GM12801 (cell line): Measurements from ENCODE around the gene GAPT.

ENCODE experiments used
- CTCF ChIP-seq: IDR thresholded peaks from one replicate; pipeline ENCODE4 v1.5.1; 2011; ENCODE audit warnings: control low read depth; ENCODE audit not compliant: insufficient read length; ENCODE audit errors: extremely low read depth

Gene GAPT

DNA sequence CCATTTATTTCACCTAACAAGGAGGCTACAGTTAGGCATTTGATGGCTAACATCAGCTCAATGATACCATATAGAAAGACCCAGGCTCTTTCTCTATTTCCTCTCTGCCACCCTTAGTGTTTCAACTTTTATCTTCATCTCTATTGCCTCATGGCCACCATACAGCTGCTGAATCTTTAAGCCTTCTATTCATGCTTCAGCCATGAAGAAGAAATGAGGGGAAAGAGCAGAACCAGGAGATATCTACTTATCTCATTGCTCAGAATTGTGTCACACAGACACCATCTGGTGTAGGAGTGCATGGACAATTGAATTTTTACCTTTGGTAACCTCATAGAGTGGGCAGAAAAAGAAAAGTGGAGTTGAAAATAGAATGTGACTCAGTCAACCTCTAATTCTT is 6.7 kb downstream of the GAPT start:
- TF ChIP-seq CTCF, result no peak

DNA sequence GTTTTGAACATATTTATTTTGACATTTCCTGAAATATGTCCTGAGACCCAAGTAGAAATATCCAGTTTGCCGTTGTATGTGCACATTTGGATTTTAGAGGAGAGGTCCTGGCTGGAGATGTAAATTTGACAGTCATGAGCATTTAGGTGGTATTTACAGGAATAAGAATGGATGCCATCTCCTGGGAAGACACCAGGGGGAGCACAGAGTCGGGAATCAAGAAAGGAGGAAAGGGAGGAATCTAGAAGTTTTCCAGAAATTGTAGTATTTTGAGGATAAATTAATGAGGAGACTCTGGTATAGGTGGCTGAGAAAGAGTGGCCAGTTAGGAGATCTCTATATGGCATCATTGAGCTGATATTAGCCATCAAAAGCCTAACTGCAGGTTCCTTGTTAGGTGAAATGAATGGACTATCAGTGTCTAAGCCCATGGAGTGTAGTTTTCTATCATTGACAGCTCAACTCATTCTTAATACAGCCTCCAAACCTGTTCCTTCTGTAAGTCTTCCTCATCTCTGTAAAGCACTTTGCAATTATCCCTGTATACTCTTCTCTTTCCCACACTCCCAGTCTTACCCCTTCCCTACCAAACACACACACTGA is 7.2 kb downstream of the GAPT start:
- no peak for TF ChIP-seq CTCF

DNA sequence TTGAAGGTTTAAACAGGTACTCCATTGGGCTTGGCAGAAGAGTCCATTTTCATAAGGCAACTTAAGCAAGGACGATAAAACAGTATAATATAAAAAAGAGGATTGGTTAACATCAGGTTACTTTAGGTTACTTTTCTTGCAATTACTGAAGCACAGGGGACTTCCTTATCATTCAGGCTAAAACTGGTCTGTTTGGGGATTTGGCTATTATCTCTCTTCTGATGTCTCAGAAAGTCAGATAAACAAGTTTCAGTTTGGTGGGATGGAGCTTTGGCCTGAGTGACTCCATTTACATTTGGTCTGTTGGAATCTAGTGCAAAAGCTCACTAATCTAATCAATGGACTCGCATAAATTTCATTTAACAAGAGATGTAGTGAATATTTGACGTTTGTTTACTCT is 8.0 kb downstream of the GAPT start:
- no peak for TF ChIP-seq CTCF

- no peak for TF ChIP-seq CTCF
These were observed 8.7 kb downstream of the GAPT start for GRCh38 chr5:58499941-58500340.

- TF ChIP-seq CTCF, result no peak
These were observed 10.7 kb downstream of the GAPT start for GRCh38 chr5:58501778-58502417.

GRCh38 chr5:58503390-58504046 is 12.3 kb downstream of the GAPT start:
- TF ChIP-seq CTCF, result no peak

GRCh38 chr5:58504766-58505165 is 13.5 kb downstream of the GAPT start:
- TF ChIP-seq CTCF, result no peak
